ENCODE data around the gene CORO6. TPM values are rescaled to one million over a fixed set of nuclear protein-coding genes. Genes with fewer than 3 reads are reported as not detected.

CORO6 gene
- total RNA-seq, 4 donors from 2014 or later: 65.3 to 161 (median 99.2) TPM

DNA sequence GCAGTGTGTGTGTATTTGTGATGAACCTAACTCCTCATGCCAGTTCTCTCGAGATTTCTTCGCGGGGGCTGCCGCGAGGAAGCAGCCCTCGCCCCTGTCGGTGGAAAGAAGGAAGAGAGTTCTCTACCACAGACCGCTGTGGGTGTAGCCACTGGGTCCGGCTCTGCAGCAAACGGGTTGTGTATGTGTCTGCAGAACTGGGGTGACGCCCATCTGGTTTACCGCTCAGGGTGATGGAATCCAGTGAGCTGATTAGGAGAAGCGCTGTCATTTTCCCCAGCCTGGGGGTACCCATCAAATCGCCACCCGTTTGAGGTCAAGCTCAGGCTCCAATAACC is 7.7 kb downstream of the CORO6 start:
- no peak for TF ChIP-seq POLR2A (IDR thresholded peaks at IDR 0.05)
- TF ChIP-seq, protein P1, sequence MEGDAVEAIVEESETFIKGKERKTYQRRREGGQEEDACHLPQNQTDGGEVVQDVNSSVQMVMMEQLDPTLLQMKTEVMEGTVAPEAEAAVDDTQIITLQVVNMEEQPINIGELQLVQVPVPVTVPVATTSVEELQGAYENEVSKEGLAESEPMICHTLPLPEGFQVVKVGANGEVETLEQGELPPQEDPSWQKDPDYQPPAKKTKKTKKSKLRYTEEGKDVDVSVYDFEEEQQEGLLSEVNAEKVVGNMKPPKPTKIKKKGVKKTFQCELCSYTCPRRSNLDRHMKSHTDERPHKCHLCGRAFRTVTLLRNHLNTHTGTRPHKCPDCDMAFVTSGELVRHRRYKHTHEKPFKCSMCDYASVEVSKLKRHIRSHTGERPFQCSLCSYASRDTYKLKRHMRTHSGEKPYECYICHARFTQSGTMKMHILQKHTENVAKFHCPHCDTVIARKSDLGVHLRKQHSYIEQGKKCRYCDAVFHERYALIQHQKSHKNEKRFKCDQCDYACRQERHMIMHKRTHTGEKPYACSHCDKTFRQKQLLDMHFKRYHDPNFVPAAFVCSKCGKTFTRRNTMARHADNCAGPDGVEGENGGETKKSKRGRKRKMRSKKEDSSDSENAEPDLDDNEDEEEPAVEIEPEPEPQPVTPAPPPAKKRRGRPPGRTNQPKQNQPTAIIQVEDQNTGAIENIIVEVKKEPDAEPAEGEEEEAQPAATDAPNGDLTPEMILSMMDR (IDR thresholded peaks at IDR 0.05): no peak
- Histone ChIP-seq H3K9me3 (no peaks in the 10 kb centered on the region), H3K4me1 (peaks cover 47 to 59% of the 10 kb centered on the region in 2 donors), H3K27ac (no peak overlapping the region), H3K27me3 (no peaks in the 10 kb centered on the region), H3K36me3 (no peaks in the 10 kb centered on the region), H3K4me3 (replicated peaks in 1 of 3) (peak overlapping the region in 1 of 3 donors; percentile 21)
- intact Hi-C loops (cut with DNase I): loop anchor here (5.0 kb wide), 1 partner anchor 33 kb away; no protein-coding TSS in a partner anchor
- WGBS, 2 donors: 39 to 51% methylated on average over 15 of the region's 15 CpGs
- DNase-seq: peak in 1 of 2 donors; percentile 22

GRCh38 chr17:29614349-29615047 is 8.2 kb downstream of the CORO6 start:
- H3K27ac ChIP-seq: no peak overlapping the region
- no peak overlapping the region for H3K4me3 ChIP-seq (replicated peaks in 1 of 3)
- no peaks in the 10 kb centered on the region for H3K36me3 ChIP-seq
- TF ChIP-seq POLR2A (IDR thresholded peaks at IDR 0.05): no peak
- TF ChIP-seq, protein P1 (IDR thresholded peaks at IDR 0.05): no peak
- intact Hi-C loops (cut with DNase I): loop anchor here (5.0 kb wide), 1 partner anchor 32 kb away; no protein-coding TSS in a partner anchor
- DNase-seq: no peak
- H3K27me3 ChIP-seq: no peaks in the 10 kb centered on the region
- WGBS, 2 donors: 52 to 62% methylated on average over 11 to 13 of the region's 16 CpGs
- no peaks in the 10 kb centered on the region for H3K9me3 ChIP-seq
- H3K4me1 ChIP-seq: peaks cover 47 to 54% of the 10 kb centered on the region in 2 donors

DNA sequence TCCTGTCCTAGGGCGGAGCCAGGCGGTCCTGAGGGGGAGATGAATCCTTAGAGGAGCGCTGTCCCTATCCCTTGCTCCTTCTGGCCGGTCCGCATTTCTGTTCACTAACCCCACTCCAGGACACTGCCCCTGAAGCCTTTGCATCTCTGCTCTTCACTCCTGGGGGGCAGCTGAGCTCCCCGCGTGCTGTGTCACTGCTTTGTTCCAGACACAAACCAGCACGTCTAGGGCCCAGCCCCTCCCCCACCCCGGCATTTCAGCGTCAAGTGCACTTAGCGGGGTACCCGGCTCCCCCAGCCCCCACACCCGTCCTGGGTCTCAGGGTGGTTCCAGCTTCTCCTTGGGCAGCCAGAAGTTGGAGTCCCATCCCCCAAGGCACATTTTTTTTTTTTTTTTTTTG is 8.9 kb downstream of the CORO6 start:
- WGBS, 2 donors: 10 to 26% methylated on average over 10 to 13 of the region's 13 CpGs
- Histone ChIP-seq H3K27ac (no peak overlapping the region), H3K4me1 (peaks cover 47 to 49% of the 10 kb centered on the region in 2 donors), H3K27me3 (no peaks in the 10 kb centered on the region), H3K4me3 (replicated peaks in 1 of 3) (peak overlapping the region in 1 of 3 donors; percentile 20), H3K9me3 (no peaks in the 10 kb centered on the region), H3K36me3 (no peaks in the 10 kb centered on the region)
- TF ChIP-seq, protein P1 (IDR thresholded peaks at IDR 0.05): no peak
- no peak for TF ChIP-seq POLR2A (IDR thresholded peaks at IDR 0.05)
- intact Hi-C loops (cut with DNase I): no loop called here
- peak in 1 of 2 donors; percentile 28 for DNase-seq

- WGBS, 2 donors: 0% methylated on average over 2 of the region's 50 CpGs
- intact Hi-C loops (cut with DNase I): no loop called here
- H3K9me3 ChIP-seq: no peaks in the 10 kb centered on the region
- H3K4me3 ChIP-seq (replicated peaks in 1 of 3): peak overlapping the region in 1 of 3 donors; percentile 20
- DNase-seq: peak; percentile 96 to 97
- no peaks in the 10 kb centered on the region for H3K27me3 ChIP-seq
- TF ChIP-seq, protein P1 (IDR thresholded peaks at IDR 0.05): peak; percentile 34 to 95 (median 86)
- peak in 1 of 2 donors; percentile 45 for TF ChIP-seq POLR2A (IDR thresholded peaks at IDR 0.05)
- peaks cover 47 to 49% of the 10 kb centered on the region in 2 donors for H3K4me1 ChIP-seq
- H3K36me3 ChIP-seq: no peaks in the 10 kb centered on the region
- no peak overlapping the region for H3K27ac ChIP-seq
Observed at GRCh38 chr17:29613352-29613837, 9.3 kb downstream of the CORO6 start.
